ENCODE measurements around the gene HOXC11. TPM values are rescaled to one million over a fixed set of nuclear protein-coding genes. Genes with fewer than 3 reads are reported as not detected.

HOXC11 gene
- total and polyA plus RNA-seq, 2 of the 4 experiments (the other 2 are of a cell fraction): not detected

GRCh38 chr12:54001283-54002187 is 28.6 kb downstream of the HOXC11 start:
- CTCF ChIA-PET: no interaction called here
- WGBS, 2 experiments (ENCODE audit: extremely low coverage in 2 of 2, insufficient read length in 1 of 2): 10% methylated on average over 4 of the region's 8 CpGs; no CpG with 5 or more reads in 1 of the 2 experiments

More at GRCh38 chr12:54001283-54002187, 28.6 kb downstream of the HOXC11 start:
- Histone ChIP-seq H4K5ac (ENCODE audit: low read depth, low read length) (no peak overlapping the region), H3K14ac (replicated peaks; ENCODE audit: low read depth, low read length) (no peak overlapping the region), H3K79me1 (ENCODE audit: low read depth in 1 of 2, low read length in 2 of 2) (no peaks in the 10 kb centered on the region), H4K8ac (ENCODE audit: low read depth in 2 of 2, low read length in 2 of 2) (no peak overlapping the region), H2AK9ac (replicated peaks; ENCODE audit: low read depth, low read length, poor library complexity) (no peak overlapping the region), H2AK5ac (ENCODE audit: low read depth, low read length) (no peak overlapping the region), H2BK20ac (ENCODE audit: low read depth, low read length) (no peak overlapping the region), H3K9me1 (ENCODE audit: insufficient read depth, low read length) (no peaks in the 10 kb centered on the region), H3K56ac (ENCODE audit: extremely low read depth, insufficient read depth, low read length) (no peak overlapping the region), H2BK120ac (ENCODE audit: low read depth, low read length) (no peak overlapping the region), H3K4ac (ENCODE audit: low read depth, low read length) (no peak overlapping the region), H3K36me3 (ENCODE audit: control insufficient read depth, insufficient read depth, low read length) (no peaks in the 10 kb centered on the region), H3K23ac (ENCODE audit: low read depth, low read length) (no peak overlapping the region), H3K4me2 (ENCODE audit: low read depth, low read length) (no peak overlapping the region), H3K9me3 (ENCODE audit: control insufficient read depth, insufficient read depth, low read length) (peaks cover 8% of the 10 kb centered on the region; the same call in 1 of the 2 replicates), H3K18ac (ENCODE audit: low read depth, low read length) (no peak overlapping the region), H2BK15ac (ENCODE audit: low read depth, low read length) (no peak overlapping the region), H4K91ac (ENCODE audit: insufficient read depth, low read depth, low read length) (no peak overlapping the region), H2AFZ (replicated peaks; ENCODE audit: low read length, poor library complexity) (no peak overlapping the region), H3K27ac (ENCODE audit: insufficient read depth, low read length) (no peak overlapping the region), H3K4me3 (ENCODE audit: insufficient read depth, low read depth, low read length) (no peak overlapping the region), H3K9ac (ENCODE audit: low read depth, low read length) (no peak overlapping the region), H3K27me3 (ENCODE audit: control insufficient read depth, insufficient read depth, low read length) (peaks cover 96% of the 10 kb centered on the region), H3K4me1 (ENCODE audit: control insufficient read depth, insufficient read depth, low read length) (no peaks in the 10 kb centered on the region), H2BK5ac (ENCODE audit: low read depth, low read length, poor library complexity, severe bottlenecking) (no peak overlapping the region), H4K20me1 (ENCODE audit: insufficient read depth, low read length) (no peaks in the 10 kb centered on the region)
- no peak for TF ChIP-seq BHLHE40 (IDR thresholded peaks at IDR 0.05; ENCODE audit: low read depth, low read length)
- no peak for TF ChIP-seq RFX5 (IDR thresholded peaks at IDR 0.05; ENCODE audit: low read depth, low read length)
- TF ChIP-seq USF2 (IDR thresholded peaks at IDR 0.05; ENCODE audit: low read depth, low read length): no peak
- no peak for TF ChIP-seq MAFK (IDR thresholded peaks at IDR 0.05; ENCODE audit: low read depth, low read length)
- TF ChIP-seq POLR2A (IDR thresholded peaks at IDR 0.05; ENCODE audit: low read depth, low read length): no peak
- no peak for TF ChIP-seq CEBPB (IDR thresholded peaks at IDR 0.05; ENCODE audit: low read depth, low read length)
- TF ChIP-seq ELK1 (IDR thresholded peaks at IDR 0.05; ENCODE audit: borderline replicate concordance, low read depth, low read length): no peak
- POLR2A ChIA-PET (ENCODE audit: unreplicated experiment): interaction anchor here (0.5 kb wide), 1 partner anchor 325 kb away, joined by 5 read pairs; no protein-coding TSS in a partner anchor
- dilution Hi-C loops (cut with HindIII; ENCODE audit: low sequenced_read_pairs, unreplicated experiment): no loop called here
- ATAC-seq (ENCODE audit: low read depth): no peak
- in situ Hi-C loops (cut with MboI; ENCODE audit: low sequenced_read_pairs): no loop called here
- no peak for DNase-seq
- BruUV-seq (replicated peaks): no TSS peak
- intact Hi-C loops (cut with micrococcal nuclease): loop anchor here (10.0 kb wide), 1 partner anchor 297 kb away; no protein-coding TSS in a partner anchor
